HG02678 (cell line): Measurements from ENCODE around the gene SPATA46.
"Not testable (repeated sequence)": the region's sequence is repeated elsewhere in the genome, so short reads cannot be mapped to it uniquely, and the experiment has no call there.

Experiments used
- ATAC-seq: cut with Tn5 transposase; IDR thresholded peaks from one replicate; pipeline ENCODE4 v1.9.1; 2021; ENCODE audit warnings: mild to moderate bottlenecking, moderate library complexity; ENCODE audit not compliant: unreplicated experiment

SPATA46 gene

GRCh38 chr1:162358928-162359327 is 17.7 kb downstream of the SPATA46 start:
- ATAC-seq, result no peak

GRCh38 chr1:162357681-162358266 is 18.9 kb downstream of the SPATA46 start:
- no peak for ATAC-seq

GRCh38 chr1:162353702-162354101 is 23.0 kb downstream of the SPATA46 start:
- ATAC-seq, result no peak

GRCh38 chr1:162353078-162353477 is 23.6 kb downstream of the SPATA46 start:
- ATAC-seq, result no peak

- not testable (repeated sequence) for ATAC-seq
Observed at GRCh38 chr1:162351874-162352273, 24.8 kb downstream of the SPATA46 start.

- no peak for ATAC-seq
Observed at GRCh38 chr1:162351246-162351842, 25.3 kb downstream of the SPATA46 start.

GRCh38 chr1:162349635-162350330 is 26.9 kb downstream of the SPATA46 start:
- ATAC-seq, result no peak

- no peak for ATAC-seq
Observed at GRCh38 chr1:162347281-162347680, 29.4 kb downstream of the SPATA46 start.

GRCh38 chr1:162343470-162343869 is 33.2 kb downstream of the SPATA46 start:
- ATAC-seq, result no peak

- ATAC-seq, result no peak
Observed at GRCh38 chr1:162342452-162342983, 34.1 kb downstream of the SPATA46 start.

GRCh38 chr1:162336621-162337285 is 39.9 kb downstream of the SPATA46 start:
- no peak for ATAC-seq

- ATAC-seq, result no peak
Observed at GRCh38 chr1:162335126-162335525, 41.5 kb downstream of the SPATA46 start.

GRCh38 chr1:162333991-162334390 is 42.7 kb downstream of the SPATA46 start:
- no peak for ATAC-seq

GRCh38 chr1:162329826-162330225 is 46.8 kb downstream of the SPATA46 start:
- no peak for ATAC-seq

GRCh38 chr1:162328512-162328911 is 48.1 kb downstream of the SPATA46 start:
- ATAC-seq, result no peak

GRCh38 chr1:162327788-162328165 is 48.9 kb downstream of the SPATA46 start:
- ATAC-seq, result no peak

GRCh38 chr1:162327144-162327787 is 49.4 kb downstream of the SPATA46 start:
- no peak for ATAC-seq

- ATAC-seq, result no peak
Observed at GRCh38 chr1:162326559-162326958, 50.1 kb downstream of the SPATA46 start.

- ATAC-seq, result no peak
Observed at GRCh38 chr1:162324396-162324795, 52.3 kb downstream of the SPATA46 start.
